IMR-90 (cell line): ENCODE results near the gene BMPER. TPM values are rescaled to one million over a fixed set of nuclear protein-coding genes. Genes with fewer than 3 reads are reported as not detected.

Experiments
- ATAC-seq: fragments of 200-7000 bp; cut with Tn5 transposase; 2 replicates; pipeline ENCODE4 v1.9.1; 2020; ENCODE audit warnings: low read depth, mild to moderate bottlenecking, moderate library complexity
- BruUV-seq: library from RNA; stranded (reverse); fragments of 400-500 nt; replicated peaks from 2 replicates; lab custom pipeline; 2021; lab: Mats Ljungman, UMichigan
- CTCF ChIA-PET: fragments of 300-600 bp; formaldehyde crosslinking; extraction: SDS; loops from one replicate; lab custom pipeline; 2021; ENCODE audit warnings: antibody characterized with exemption; lab: Yijun Ruan, JAX
- POLR2A ChIA-PET: fragments of 300-600 bp; sonication (Branson Sonifier 250); formaldehyde crosslinking; loops from one replicate; lab custom pipeline; 2022; ENCODE audit warnings: antibody characterized with exemption; ENCODE audit not compliant: unreplicated experiment; lab: Charles Lee
- DNase-seq: peaks from one replicate; pipeline ENCODE4 v3.0.0; 2013
- H2AFZ ChIP-seq: replicated peaks from 2 replicates; pipeline ENCODE3; 2013; ENCODE audit warnings: low read length, mild to moderate bottlenecking; ENCODE audit not compliant: poor library complexity
- H2AK5ac ChIP-seq: 2 replicates; pipeline ENCODE4 v1.6.1; 2013; ENCODE audit warnings: low read depth, low read length, inconsistent platforms
- H2AK9ac ChIP-seq: replicated peaks from 2 replicates; pipeline ENCODE3; 2013; ENCODE audit warnings: mild to moderate bottlenecking, low read depth, low read length, moderate library complexity; ENCODE audit not compliant: poor library complexity
- H2BK120ac ChIP-seq: 2 replicates; pipeline ENCODE4 v1.6.1; 2013; ENCODE audit warnings: low read depth, low read length, inconsistent platforms
- H2BK15ac ChIP-seq: 3 replicates; pipeline ENCODE4 v1.6.1; 2013; ENCODE audit warnings: low read depth, low read length, inconsistent platforms
- H2BK20ac ChIP-seq: 2 replicates; pipeline ENCODE4 v1.6.1; 2013; ENCODE audit warnings: low read depth, mild to moderate bottlenecking, inconsistent platforms, low read length, moderate library complexity
- H2BK5ac ChIP-seq: 2 replicates; pipeline ENCODE4 v1.6.1; 2013; ENCODE audit warnings: mild to moderate bottlenecking, low read depth, low read length, inconsistent platforms; ENCODE audit not compliant: poor library complexity, severe bottlenecking
- H3K14ac ChIP-seq: replicated peaks from 2 replicates; pipeline ENCODE4 v1.6.1; 2013; ENCODE audit warnings: low read depth, low read length, inconsistent platforms
- H3K18ac ChIP-seq: 2 replicates; pipeline ENCODE4 v1.6.1; 2013; ENCODE audit warnings: low read depth, low read length, control low read depth
- H3K23ac ChIP-seq: 2 replicates; pipeline ENCODE4 v1.6.1; 2013; ENCODE audit warnings: low read depth, low read length, inconsistent platforms
- H3K27ac ChIP-seq: 2 replicates; pipeline ENCODE4 v1.5.1; 2013; ENCODE audit warnings: mild to moderate bottlenecking, control low read depth, low read length; ENCODE audit not compliant: insufficient read depth
- H3K27me3 ChIP-seq: 2 replicates; pipeline ENCODE4 v1.6.1; 2013; ENCODE audit warnings: low read length; ENCODE audit not compliant: control insufficient read depth, insufficient read depth
- H3K36me3 ChIP-seq: 2 replicates; pipeline ENCODE4 v1.6.1; 2013; ENCODE audit warnings: low read length, mixed read lengths; ENCODE audit not compliant: control insufficient read depth, insufficient read depth
- H3K4ac ChIP-seq: 2 replicates; pipeline ENCODE4 v1.6.1; 2013; ENCODE audit warnings: low read depth, low read length, inconsistent platforms
- H3K4me1 ChIP-seq: 2 replicates; pipeline ENCODE4 v1.6.1; 2013; ENCODE audit warnings: low read length, mixed read lengths; ENCODE audit not compliant: control insufficient read depth, insufficient read depth
- H3K4me2 ChIP-seq: 2 replicates; pipeline ENCODE4 v1.6.1; 2013; ENCODE audit warnings: low read depth, mild to moderate bottlenecking, control low read depth, low read length, moderate library complexity
- H3K4me3 ChIP-seq: 2 replicates; pipeline ENCODE4 v1.5.1; 2013; ENCODE audit warnings: low read depth, mild to moderate bottlenecking, control low read depth, low read length, moderate library complexity; ENCODE audit not compliant: insufficient read depth
- H3K56ac ChIP-seq: 2 replicates; pipeline ENCODE4 v1.6.1; 2013; ENCODE audit warnings: low read length, inconsistent platforms; ENCODE audit not compliant: insufficient read depth; ENCODE audit errors: extremely low read depth
- H3K79me1 ChIP-seq, 2 experiments: 2 replicates each; pipeline ENCODE4 v1.6.1; 2013; ENCODE audit warnings: low read length in 2 of 2, inconsistent platforms in 1 of 2, low read depth in 1 of 2
- H3K9ac ChIP-seq: 2 replicates; pipeline ENCODE4 v1.6.1; 2013; ENCODE audit warnings: low read depth, low read length, control low read depth
- H3K9me1 ChIP-seq: 2 replicates; pipeline ENCODE4 v1.6.1; 2013; ENCODE audit warnings: low read length, inconsistent platforms; ENCODE audit not compliant: insufficient read depth
- H3K9me3 ChIP-seq: 2 replicates; pipeline ENCODE4 v1.6.1; 2013; ENCODE audit warnings: low read length; ENCODE audit not compliant: control insufficient read depth, insufficient read depth
- H4K20me1 ChIP-seq: 2 replicates; pipeline ENCODE4 v1.6.1; 2013; ENCODE audit warnings: low read length, inconsistent platforms; ENCODE audit not compliant: insufficient read depth
- H4K5ac ChIP-seq: 2 replicates; pipeline ENCODE4 v1.6.1; 2013; ENCODE audit warnings: mild to moderate bottlenecking, low read depth, low read length, control low read depth
- H4K8ac ChIP-seq, 2 experiments: 2 replicates each; pipeline ENCODE4 v1.6.1; 2013; ENCODE audit warnings: low read depth in 2 of 2, low read length in 2 of 2, control low read depth in 1 of 2, inconsistent platforms in 1 of 2
- H4K91ac ChIP-seq: 2 replicates; pipeline ENCODE4 v1.6.1; 2013; ENCODE audit warnings: low read depth, low read length, inconsistent platforms; ENCODE audit not compliant: insufficient read depth
- BHLHE40 ChIP-seq: fragments of 150-350 bp; IDR thresholded peaks from 2 replicates; pipeline ENCODE4 v1.6.1; 2016; ENCODE audit warnings: mild to moderate bottlenecking, low read depth, low read length
- CHD1 ChIP-seq: IDR thresholded peaks from 2 replicates; pipeline ENCODE4 v1.6.1; 2012; ENCODE audit warnings: low read depth, low read length, improper control_type of control experiment
- CTCF ChIP-seq: conservative IDR thresholded peaks from 2 replicates; pipeline ENCODE4 v1.5.1; 2012; ENCODE audit warnings: mild to moderate bottlenecking, low read depth, low read length, improper control_type of control experiment
- FOS ChIP-seq: fragments of 150-350 bp; IDR thresholded peaks from 2 replicates; pipeline ENCODE4 v1.6.1; 2016; ENCODE audit warnings: low read depth, low read length
- MAFK ChIP-seq: IDR thresholded peaks from 2 replicates; pipeline ENCODE4 v1.6.1; 2012; ENCODE audit warnings: low read depth, low read length, improper control_type of control experiment
- MAZ ChIP-seq: IDR thresholded peaks from 2 replicates; pipeline ENCODE4 v1.6.1; 2012; ENCODE audit warnings: low read depth, mild to moderate bottlenecking, low read length, improper control_type of control experiment, moderate library complexity, borderline replicate concordance
- MXI1 ChIP-seq: IDR thresholded peaks from 2 replicates; pipeline ENCODE4 v1.6.1; 2012; ENCODE audit warnings: low read depth, mild to moderate bottlenecking, low read length, moderate library complexity, borderline replicate concordance
- NFE2L2 ChIP-seq: fragments of 150-350 bp; IDR thresholded peaks from 2 replicates; pipeline ENCODE4 v1.6.1; 2016; ENCODE audit warnings: low read depth, mild to moderate bottlenecking, low read length
- RAD21 ChIP-seq: IDR thresholded peaks from 2 replicates; pipeline ENCODE4 v1.6.1; 2012; ENCODE audit warnings: low read length, improper control_type of control experiment
- SMC3 ChIP-seq: fragments of 150-350 bp; IDR thresholded peaks from 2 replicates; pipeline ENCODE4 v1.6.1; 2016; ENCODE audit warnings: low read depth, mild to moderate bottlenecking, antibody characterized with exemption, low read length, moderate library complexity
- WGBS, 2 experiments: methylation state at CpG; one replicate each; pipeline versions ENCODE4 v1.1.5 to v1.1.7; 2013; ENCODE audit warnings: missing lambda C conversion rate in 2 of 2; ENCODE audit not compliant: insufficient read length in 1 of 2; ENCODE audit errors: extremely low coverage in 2 of 2; 5-methylcytosine and 5-hydroxymethylcytosine counted together
- dilution Hi-C: fragments of 300-500 bp; cut with HindIII; formaldehyde crosslinking; loops from one replicate; pipeline ENCODE4 v1.14.3; 2018; ENCODE audit warnings: low sequenced_read_pairs; ENCODE audit not compliant: unreplicated experiment
- in situ Hi-C: fragments of 300-500 bp; cut with MboI; formaldehyde crosslinking; loops from 3 replicates; pipeline ENCODE4 v1.14.3; 2019; ENCODE audit warnings: low sequenced_read_pairs, inconsistent platforms, mixed read lengths
- intact Hi-C: fragments of 100-400 bp; cut with micrococcal nuclease; formaldehyde crosslinking; loops from 2 replicates; pipeline ENCODE4 v1.10.0; 2022
- polyA plus RNA-seq, 3 experiments: library from polyadenylated mRNA; depleted of rRNA; stranded (reverse); fragments of >200 nt; gene quantifications; 2 replicates each; pipeline ENCODE4 v1.2.3, GENCODE V29; 2012; ENCODE audit warnings: low replicate concordance in 1 of 3
- total RNA-seq: library from RNA; depleted of rRNA; stranded (reverse); fragments of >200 nt; gene quantifications from 2 replicates; pipeline ENCODE4 v1.2.3, GENCODE V29; 2012
- TF ChIP-seq, protein P1 (sequence below): fragments of 150-350 bp; IDR thresholded peaks from 2 replicates; pipeline ENCODE4 v1.6.1; 2017; ENCODE audit warnings: mild to moderate bottlenecking, antibody characterized with exemption, low read length, low read depth

BMPER gene
- total and polyA plus RNA-seq, 2 of the 4 experiments (the other 2 are of a cell fraction) = 6.2 to 7.9 TPM

- Histone ChIP-seq H2BK15ac (no peak overlapping the region), H3K4me3 (no peak overlapping the region), H2AK9ac (no peak overlapping the region), H3K23ac (no peak overlapping the region), H2AK5ac (no peak overlapping the region), H2BK120ac (no peak overlapping the region), H3K18ac (no peak overlapping the region), H3K4me1 (no peaks in the 10 kb centered on the region), H3K9ac (no peak overlapping the region), H3K14ac (no peak overlapping the region), H3K27ac (no peak overlapping the region), H4K5ac (no peak overlapping the region), H3K79me1 (no peaks in the 10 kb centered on the region), H3K4ac (no peak overlapping the region), H3K9me3 (0 out of 2 replicates have a peak, but pooled peaks cover 2% of the 10 kb centered on the region), H3K56ac (no peak overlapping the region), H2BK5ac (no peak overlapping the region), H4K8ac (no peak overlapping the region), H3K36me3 (no peaks in the 10 kb centered on the region), H2BK20ac (no peak overlapping the region), H3K9me1 (no peaks in the 10 kb centered on the region), H2AFZ (no peak overlapping the region), H4K20me1 (no peaks in the 10 kb centered on the region), H4K91ac (no peak overlapping the region), H3K4me2 (no peak overlapping the region), H3K27me3 (no peaks in the 10 kb centered on the region)
- intact Hi-C loops = no loop called here
- no TSS peak for BruUV-seq
- ChIA-PET POLR2A (no interaction called here), CTCF (interaction anchor here (1.2 kb wide), 1 partner anchor 15 kb away, joined by 3 read pairs; no protein-coding TSS in a partner anchor)
- DNase-seq (no peak), ATAC-seq (no peak)
- TF ChIP-seq CHD1 (no peak), FOS (no peak), BHLHE40 (no peak), NFE2L2 (no peak), RAD21 (no peak), MAZ (no peak), SMC3 (no peak), CTCF (no peak), MXI1 (no peak), MAFK (no peak)
- TF ChIP-seq, protein P1, sequence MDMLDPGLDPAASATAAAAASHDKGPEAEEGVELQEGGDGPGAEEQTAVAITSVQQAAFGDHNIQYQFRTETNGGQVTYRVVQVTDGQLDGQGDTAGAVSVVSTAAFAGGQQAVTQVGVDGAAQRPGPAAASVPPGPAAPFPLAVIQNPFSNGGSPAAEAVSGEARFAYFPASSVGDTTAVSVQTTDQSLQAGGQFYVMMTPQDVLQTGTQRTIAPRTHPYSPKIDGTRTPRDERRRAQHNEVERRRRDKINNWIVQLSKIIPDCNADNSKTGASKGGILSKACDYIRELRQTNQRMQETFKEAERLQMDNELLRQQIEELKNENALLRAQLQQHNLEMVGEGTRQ = no peak
- dilution Hi-C loops = no loop called here
- WGBS, 2 experiments = no CpG with 5 or more reads among the region's 1 CpG
- in situ Hi-C loops = no loop called here
These were observed 210.2 kb downstream of the BMPER start for GRCh38 chr7:34115503-34115902.
